GM21737 (cell line): Measurements from ENCODE around the gene AKNA.
A peak's percentile ranks its signal among the peaks of the same experiment; 100 is the strongest.

Experiments
- ATAC-seq: cut with Tn5 transposase; IDR thresholded peaks from one replicate; pipeline ENCODE4 v1.9.1; 2021; ENCODE audit warnings: mild to moderate bottlenecking, moderate library complexity; ENCODE audit not compliant: unreplicated experiment

Gene AKNA

DNA sequence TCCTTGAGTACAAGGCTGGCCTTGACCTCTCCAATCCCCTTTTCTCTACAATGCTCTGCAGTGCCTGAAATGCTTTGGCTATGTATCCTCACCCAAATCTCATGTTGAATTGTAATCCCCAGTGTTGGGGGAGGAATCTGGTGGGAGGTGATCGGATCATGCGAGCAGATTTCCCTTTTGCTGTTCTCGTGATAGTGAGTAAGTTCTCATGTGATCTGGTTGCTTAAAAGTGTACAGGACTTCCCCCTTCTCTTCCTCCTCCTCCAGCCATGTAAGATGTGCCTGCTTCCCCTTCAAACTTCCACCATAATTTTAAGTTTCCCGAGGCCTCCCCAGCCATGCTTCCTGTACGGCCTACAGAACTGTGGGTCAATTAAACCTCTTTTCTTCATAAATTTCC, 28.5 kb upstream of the AKNA start:
- ATAC-seq: no peak

DNA sequence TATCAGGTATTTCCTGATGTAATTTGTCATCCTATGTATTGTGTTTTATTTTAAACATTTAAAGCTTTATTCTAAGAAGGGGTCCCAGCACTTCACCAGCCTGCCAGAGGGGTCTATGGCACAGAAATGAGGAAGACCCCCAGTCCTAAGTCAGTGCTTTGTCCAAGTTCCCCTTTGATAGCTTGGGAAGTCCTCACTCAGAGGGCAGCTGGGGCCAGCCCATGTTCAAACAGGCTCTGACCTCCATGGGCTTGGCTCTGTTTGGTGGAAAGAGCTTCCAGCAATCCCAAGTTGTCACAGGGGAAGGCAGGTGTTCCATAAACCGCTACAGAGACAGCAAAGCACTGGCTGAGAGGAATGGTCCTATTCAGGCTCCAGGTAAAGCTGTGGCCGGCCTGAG, 26.6 kb upstream of the AKNA start:
- ATAC-seq: no peak

DNA sequence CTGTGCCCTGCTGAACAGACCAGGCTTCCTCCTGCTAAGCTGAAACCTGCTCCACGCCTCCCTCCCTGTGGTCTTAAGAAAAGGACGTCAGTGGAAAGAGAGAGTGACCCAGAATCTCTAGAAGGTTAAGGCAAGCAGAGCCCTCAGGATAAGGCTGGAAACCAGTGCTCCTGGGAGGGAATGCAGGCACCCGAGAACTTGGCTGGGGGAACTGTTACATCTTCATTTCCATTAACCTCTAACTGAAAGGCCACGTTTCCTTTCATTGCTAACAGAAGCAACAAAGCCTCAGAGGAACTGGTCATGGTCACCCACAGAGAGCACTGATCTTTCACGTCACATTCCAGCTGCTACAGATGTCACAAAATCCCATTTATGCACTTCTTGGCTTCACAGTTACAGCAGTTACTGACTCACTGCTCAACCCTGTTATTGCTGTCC, 26.1 kb upstream of the AKNA start:
- ATAC-seq: no peak

DNA sequence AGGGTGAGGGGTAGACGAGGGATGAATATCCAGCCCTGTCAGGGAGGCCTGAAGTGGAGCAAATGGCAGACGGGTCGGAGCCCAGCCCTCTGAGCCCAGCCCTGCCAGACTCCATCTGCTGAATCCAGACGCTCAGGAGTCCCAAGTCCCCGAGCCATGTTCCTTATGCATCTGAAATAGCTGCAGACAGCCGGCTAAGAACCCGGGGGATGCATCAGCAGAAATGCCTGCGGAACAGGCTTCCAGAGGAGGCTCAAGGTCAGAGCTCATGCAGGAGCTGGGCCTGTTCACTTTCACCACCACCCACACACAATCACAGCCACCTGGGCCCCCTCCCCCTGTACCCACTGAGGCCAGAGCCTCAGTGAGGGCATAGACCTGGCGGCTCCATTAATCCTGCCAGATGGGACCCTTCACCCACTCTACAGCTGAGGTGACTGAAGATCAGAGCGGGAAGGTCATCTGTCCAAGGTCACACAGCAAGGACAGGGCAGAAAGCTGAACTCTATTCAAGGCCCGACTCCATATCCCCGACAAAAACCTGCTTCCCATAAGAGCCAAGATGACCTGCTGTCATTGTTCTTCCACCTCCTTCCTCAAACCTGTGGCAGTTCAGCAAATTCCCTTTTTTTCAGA, 24.4 kb upstream of the AKNA start:
- ATAC-seq: no peak

DNA sequence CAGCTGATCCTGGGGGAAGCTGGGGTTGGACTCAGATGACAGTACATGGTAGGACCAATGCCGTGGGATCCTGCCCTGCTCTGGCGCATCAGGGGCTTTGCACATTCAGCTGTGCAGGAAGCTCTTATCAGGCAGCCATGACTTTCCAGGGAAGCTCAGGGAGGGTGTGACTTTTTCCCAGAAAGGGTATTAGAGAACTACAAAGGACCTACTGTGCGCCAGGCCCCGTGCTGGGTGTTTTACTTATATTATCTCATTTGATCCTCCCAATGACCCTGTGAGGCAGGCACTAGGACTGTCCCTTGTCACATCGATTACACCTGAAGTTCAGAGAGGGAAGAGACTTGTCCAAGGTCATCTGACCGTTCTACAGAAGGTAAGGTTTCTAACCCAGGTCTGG, 23.7 kb upstream of the AKNA start:
- no peak for ATAC-seq

DNA sequence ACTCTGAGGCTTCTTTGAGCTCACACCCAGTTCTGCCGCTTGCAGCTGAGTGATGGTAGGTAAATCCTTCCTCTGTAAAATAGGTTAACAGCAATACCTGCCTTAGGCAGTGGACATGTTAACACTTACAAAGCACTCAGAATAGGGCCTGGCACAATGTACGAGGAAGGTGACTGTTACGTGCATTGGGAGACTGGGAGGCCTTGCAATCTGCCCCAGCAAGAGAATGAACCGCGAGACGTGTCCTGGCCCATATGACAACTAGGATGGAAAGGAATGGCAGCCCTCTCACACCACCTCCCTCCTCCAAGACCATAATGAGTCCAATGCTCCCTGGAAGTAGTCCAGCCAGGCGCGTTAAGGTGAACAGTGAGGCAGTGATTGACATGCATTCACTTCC, 23.1 kb upstream of the AKNA start:
- ATAC-seq: no peak

DNA sequence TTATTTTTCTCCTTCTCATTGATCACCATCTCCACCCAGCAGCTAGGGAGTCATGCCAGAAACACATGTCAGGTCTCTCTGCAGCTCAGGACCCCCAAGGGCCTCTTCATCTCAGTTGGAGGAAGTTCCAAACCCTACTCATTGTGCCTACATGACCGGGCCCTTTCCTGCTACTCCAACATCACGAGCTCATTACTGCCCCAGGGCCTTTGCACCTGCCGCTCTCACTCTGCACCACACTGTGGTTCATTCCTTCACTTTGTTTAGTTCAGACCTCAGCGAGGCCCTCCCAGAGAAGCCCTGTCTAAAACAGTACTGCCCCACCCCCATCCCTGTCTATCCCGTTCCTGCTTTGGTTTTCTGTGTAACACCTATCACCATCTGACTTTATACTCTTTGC, 22.1 kb upstream of the AKNA start:
- ATAC-seq: no peak

DNA sequence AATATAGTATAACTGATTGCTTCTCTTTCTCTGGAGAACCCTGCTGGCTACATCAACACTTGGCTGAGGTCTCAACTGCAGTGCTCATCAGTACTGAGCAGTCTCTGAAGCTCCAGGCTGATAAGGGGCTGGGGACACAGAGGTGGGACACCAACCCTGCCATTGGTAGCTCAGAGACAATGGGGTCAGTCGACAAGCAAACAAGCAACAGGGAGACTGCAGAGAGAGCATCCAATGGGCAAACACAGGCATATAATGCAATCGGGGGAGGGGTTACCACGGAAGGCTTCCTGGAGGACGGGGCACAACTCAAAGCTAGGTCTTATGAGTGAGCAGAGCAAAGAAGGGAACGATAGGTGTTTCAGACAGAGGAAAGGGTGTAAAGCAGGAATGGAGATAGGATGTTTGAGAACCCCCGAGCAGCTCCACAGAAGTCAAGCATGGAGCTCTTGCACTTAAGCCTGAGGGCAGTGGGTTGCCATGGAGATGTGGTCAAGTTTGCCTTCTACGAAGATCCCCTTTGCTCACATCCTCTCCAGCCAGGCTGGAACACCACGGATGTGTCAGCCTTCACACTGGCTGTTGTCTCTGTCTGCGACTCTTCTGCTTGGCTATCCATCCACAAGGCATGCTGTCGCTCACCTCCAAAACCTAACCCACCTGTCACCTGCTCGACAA, 21.5 kb upstream of the AKNA start:
- no peak for ATAC-seq

DNA sequence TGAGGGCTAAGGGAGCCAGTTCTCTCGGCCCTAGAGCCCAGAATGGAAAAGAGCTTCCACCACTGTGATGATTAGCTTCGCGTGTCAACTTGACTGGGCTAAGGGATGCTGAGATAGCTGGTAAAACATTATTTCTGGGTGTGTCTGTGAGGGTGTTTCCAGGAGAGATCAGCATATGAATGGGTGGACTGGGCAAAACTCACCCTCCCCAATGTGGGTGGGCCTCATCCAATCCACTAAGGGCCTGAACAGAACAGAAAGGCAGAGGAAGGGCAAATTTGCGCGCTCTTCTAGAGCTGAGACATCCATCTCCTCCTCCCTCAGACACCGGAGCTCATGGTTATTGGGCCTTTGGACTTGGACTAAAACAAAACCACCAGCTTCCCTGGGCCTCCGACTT, 20.9 kb upstream of the AKNA start:
- no peak for ATAC-seq

DNA sequence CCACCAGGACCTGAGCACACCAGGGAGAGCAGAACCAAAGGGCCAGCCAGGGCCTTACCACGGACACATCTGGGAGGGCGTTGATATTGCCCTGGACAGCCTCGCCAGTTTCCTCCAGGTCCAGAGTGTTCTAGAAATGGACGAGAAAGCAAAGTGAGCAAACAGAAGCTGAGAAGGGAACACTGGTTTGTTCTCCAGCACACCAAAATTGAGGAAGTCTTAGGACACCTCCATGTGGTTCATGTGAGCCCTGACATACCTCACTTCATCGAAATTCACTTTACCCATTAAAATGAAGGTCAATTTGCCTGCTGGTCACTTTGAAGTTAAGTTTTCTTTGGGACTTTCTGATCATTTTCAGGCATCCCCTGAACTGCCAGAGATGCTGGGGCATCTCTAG, 20.1 kb upstream of the AKNA start:
- ATAC-seq: no peak

DNA sequence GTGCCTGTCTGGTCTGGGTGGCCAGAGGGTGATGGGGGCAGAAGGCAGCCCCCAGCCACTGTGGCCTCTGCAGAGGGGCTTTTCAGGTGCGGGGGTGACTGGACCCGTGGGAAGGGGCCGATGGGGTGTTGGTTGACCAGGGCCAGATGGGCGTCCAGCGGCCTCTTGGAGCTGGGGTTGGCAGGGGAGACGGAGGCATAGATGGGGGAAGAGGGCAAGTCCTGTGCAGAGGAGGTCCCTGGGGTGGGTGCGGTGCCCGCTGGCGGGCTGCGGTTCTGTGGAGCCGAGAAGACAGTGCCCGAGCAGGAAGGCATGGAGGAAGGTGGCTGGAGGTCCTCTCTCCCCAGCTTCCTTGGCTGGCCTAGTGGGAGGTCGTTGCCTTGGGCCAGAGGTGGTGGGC, 18.7 kb upstream of the AKNA start:
- ATAC-seq: no peak

DNA sequence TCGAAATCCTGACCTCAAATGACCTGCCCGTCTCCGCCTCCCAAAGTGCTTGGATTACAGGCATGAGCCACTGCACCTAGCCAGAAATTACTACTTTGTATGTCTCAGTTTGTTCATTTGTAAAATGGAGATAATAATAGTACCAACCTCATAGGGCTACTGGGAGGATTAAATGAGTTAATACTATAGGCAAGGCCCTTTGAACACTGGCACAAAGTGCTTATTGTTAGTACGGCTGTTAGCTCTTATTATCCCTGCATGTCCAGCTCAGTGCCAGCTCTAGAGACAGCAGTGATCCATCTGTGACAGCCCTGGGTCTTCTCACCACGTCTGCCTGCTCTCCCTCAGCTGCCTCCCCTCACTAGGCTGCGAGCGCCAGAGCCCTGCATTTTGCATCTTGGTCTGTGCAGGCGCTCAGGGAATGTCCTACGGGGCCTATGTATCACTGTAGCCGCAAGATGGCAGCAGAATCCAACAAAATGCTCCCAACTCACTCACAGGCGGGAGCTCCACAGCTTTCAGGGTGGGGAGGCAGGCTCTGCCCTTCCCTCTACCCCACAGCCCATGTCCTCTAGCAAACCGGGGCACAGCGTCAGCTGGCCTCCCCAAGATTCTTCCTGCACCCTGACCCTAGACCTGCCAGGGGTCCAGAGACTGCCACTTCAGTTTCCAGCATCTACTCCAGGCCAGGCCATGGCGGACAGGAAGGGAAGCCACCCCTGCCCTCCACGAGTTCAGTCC, 17.7 kb upstream of the AKNA start:
- ATAC-seq: peak; percentile 80

DNA sequence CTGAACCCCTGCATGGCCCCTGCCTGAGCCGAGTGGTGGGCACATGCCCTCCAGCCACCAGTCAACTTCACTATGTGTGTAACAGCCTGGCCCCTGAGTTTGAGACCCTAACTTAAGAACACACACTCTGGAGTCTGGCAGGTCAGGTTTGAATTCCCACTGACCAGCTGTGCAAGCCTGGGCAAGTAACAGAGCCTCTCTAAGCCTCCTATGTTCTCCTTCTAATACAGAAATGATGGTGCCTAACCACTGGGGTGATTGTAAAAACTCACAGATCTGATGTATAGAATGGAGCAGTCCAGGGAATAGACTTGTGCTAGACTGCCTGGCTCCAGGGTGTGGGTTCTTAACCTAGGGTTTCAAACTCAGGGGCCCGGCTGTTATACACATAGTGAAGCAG, 16.7 kb upstream of the AKNA start:
- ATAC-seq: no peak

DNA sequence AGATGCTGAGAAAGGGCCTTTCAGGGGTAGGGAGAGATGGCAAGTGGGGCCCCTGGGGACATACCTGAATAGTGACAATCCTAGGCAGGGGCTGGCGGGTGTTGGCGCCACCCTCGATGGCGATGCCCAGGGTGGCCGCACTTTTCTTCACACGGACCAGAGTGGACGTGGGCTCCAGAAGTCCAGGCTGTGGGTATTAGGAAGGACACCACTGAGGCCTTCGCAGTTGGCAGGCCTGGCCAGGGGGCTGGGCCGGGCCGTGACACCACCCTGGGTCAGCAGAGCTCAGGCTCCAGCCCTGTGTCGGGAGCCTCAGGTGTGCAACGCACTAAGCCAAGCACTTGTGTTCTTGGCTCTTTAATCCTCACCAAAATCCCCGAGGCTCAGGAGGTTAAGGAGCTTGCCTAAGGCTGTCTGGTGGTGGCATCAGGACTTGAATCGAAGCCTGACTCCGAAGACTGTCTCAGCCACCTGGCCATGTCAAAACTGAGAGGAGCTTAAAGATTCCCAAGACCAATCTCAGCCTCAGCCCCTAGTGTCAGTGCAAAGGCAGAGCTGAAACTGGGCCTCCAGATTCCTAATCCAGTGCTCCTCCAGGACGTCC, 15.5 kb upstream of the AKNA start:
- no peak for ATAC-seq

DNA sequence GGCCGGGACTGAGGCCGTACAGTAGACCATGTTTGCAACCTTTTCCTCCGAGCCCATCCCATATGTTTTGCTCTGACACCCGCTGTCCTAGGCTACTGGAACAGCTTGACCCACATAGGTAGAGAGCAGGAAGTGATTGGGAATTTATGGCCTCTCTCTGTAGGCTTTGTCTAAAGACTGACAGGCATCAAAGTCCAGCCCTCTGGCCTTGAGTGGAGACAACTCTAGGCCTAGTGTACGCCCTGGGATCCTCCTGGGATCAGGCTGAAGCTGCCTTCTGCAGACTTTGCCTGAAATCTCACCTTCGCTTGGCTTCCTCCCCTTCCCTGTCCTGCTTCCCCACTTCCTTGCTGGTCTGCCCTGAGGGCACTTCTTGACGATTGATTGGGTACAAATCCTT, 13.6 kb upstream of the AKNA start:
- ATAC-seq: no peak

DNA sequence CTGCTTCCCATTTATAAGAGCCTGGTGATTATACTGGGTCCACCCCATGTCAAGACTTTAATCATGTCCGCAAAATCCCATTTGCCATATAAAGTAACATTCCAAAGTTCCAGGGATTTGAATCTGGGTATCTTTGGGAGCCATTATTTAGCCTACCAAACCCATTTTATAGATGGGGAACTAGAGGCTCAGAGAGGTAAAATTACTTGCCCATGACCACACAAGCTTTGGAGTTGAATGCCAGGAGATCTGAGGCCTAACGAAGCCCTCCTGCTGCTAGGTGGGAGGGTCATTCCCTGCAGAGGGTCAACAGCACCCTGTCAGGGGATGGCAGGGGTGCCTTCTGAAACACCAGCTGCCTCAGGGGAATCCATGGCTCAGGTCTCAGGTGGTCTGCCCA, 13.0 kb upstream of the AKNA start:
- ATAC-seq: no peak

DNA sequence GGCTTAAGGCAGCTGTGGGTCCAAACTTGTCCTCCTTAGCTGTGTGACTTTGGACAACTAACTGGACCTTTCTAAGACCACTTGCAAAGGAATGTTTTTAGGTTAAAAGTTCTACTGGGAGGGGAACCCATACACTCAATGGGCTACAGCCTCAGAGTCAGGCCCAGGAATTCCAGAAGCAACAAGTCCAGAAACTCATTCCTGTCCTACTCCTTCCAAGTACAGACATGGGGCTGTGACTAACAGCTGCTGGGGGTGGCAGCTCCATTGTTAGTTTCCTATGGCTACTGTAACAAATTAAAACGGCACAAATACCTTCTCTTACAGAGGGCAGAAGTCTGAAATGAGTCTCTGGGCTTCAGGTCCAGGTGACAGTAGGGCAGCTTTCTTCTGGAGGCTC, 12.4 kb upstream of the AKNA start:
- no peak for ATAC-seq

DNA sequence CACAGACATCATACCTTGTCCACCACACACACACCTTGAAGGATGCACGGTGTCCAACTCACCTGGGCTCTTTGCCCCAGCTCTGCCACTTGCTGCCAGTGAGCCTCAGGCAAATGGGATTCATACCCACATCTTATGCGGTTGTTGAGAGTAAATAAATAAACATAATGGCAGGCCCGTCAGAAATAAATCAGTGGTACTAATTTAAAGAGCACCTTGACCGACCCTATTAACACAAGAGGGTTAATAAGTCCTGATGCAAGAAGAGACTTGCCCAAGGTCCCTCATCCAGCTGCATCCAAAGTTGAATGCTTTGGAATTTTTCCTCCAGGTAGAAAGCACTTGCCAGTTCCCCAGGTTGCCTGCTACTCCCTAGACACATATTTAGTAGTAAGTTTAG, 11.6 kb upstream of the AKNA start:
- no peak for ATAC-seq

DNA sequence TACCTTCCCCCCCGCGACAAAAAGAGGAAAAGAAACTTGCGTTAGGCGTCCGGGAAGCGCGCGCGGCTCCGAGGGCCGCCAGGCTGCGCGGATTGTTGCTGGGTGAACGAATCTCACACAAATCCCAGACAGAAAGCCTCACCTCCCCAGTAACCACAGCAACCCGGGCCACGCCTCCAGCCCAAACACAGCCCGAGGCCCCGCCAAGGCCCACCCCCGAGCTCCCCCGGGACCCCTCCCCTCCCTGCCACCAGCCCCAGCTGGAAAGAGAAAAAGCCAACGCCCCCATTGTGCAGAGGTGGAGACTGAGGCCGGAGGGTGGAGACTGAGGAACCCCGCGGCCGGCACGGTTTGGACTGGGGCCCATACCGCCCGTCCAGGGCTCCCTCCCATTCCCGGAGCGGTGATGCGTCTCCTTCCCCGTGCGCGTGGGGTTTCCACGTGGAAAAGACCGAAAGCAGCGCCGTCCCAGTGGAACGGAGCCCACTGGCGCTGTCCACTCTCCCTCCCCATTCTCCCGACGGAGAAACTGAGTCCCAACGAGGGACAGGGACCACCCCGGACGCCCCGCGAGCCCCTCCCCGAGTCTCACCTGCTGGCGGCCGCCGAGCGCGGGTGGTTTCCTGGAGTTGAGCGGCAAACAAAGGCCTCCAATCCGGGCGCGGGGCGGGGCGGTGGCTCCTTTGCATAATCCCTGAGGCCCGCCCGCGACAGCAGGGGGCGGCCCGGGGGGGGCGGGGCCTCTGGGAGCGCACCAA, 10.2 kb upstream of the AKNA start:
- ATAC-seq: peak; percentile 87

DNA sequence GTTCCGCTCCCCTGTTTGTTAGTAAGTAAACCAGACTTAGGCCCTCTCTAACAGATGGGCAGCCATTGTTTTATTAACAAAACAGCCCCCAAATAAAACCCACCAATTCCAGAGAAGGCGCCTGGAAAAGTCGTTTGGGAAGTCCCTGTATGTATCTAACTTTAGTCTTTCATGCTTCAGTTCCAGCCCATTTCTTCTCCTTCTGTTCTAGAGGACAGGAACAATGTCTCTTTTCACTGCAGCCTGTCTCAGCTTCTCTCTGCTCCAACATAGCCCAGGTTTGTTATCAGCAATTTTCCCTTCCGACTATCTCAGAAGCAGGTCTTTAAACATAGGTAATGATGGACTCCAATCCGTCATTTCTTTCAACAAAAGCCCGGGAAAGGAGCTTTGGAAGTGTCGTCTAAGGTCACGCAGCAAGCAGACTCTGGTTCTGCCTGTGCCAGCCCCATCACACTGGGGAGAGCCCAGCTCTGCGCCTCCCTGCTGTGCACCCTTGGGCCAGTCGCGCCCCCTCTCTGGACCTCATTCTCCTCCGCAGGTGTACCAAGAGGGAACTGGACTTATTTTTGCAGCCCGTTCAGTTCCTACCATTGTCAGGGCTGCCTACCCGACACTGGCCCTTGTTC, 9.6 kb upstream of the AKNA start:
- ATAC-seq: no peak
